CD4-positive, alpha-beta T cell treated with Interleukin-4 for 1 hour (primary cell): Measurements from ENCODE around the gene VPS18.

Source experiments
- DNase-seq, 2 donors: peaks; one replicate each; pipeline ENCODE4 v3.0.0-alpha.2; 2020 to 2022

Gene VPS18

GRCh38 chr15:40936709-40937666 is 42.7 kb downstream of the VPS18 start:
- no peak for DNase-seq

- peak in 1 of 2 donors; percentile 20 for DNase-seq
Observed at GRCh38 chr15:40937762-40938535, 43.7 kb downstream of the VPS18 start.

- no peak for DNase-seq
Observed at GRCh38 chr15:40938536-40938870, 44.3 kb downstream of the VPS18 start.

- DNase-seq = no peak
Observed at GRCh38 chr15:40940296-40940801, 46.1 kb downstream of the VPS18 start.

- DNase-seq = no peak
Observed at GRCh38 chr15:40941068-40941527, 46.8 kb downstream of the VPS18 start.

GRCh38 chr15:40941528-40942336 is 47.5 kb downstream of the VPS18 start:
- DNase-seq = peak; percentile 70 to 73

- DNase-seq = no peak
Observed at GRCh38 chr15:40942337-40942854, 48.1 kb downstream of the VPS18 start.

- no peak for DNase-seq
Observed at GRCh38 chr15:40942878-40943277, 48.6 kb downstream of the VPS18 start.

GRCh38 chr15:40943764-40944365 is 49.6 kb downstream of the VPS18 start:
- no peak for DNase-seq

- DNase-seq = no peak
Observed at GRCh38 chr15:40944510-40945296, 50.5 kb downstream of the VPS18 start.

GRCh38 chr15:40948706-40949473 is 54.6 kb downstream of the VPS18 start:
- no peak for DNase-seq

- DNase-seq = no peak
Observed at GRCh38 chr15:40949756-40950207, 55.5 kb downstream of the VPS18 start.

GRCh38 chr15:40951764-40952163 is 57.5 kb downstream of the VPS18 start:
- DNase-seq = no peak

GRCh38 chr15:40952301-40952900 is 58.2 kb downstream of the VPS18 start:
- DNase-seq = no peak

- peak; percentile 96 to 97 for DNase-seq
Observed at GRCh38 chr15:40952901-40953712, 58.9 kb downstream of the VPS18 start, which contains the start of gene CHAC1. CHAC1 (plus strand) TSS chr15:40953471; CDS start chr15:40953584, 113 bp downstream.
